Fibroblast of lung (primary cell): ENCODE measurements around the gene CD109.

ENCODE experiments used
- EZH2 ChIP-seq: IDR thresholded peaks from 2 replicates; pipeline ENCODE4 v1.5.1; 2012; ENCODE audit warnings: low read length, control low read depth, mild to moderate bottlenecking; ENCODE audit errors: missing control alignments
- TF ChIP-seq, protein P1 (sequence below), 2 donors: IDR thresholded peaks in 1 of 2; conservative IDR thresholded peaks in 1 of 2; 1 replicate in 1 of 2; 2 replicates in 1 of 2; pipeline ENCODE4 v1.5.1; 2011 to 2012; ENCODE audit warnings: low read length in 2 of 2, control low read depth in 1 of 2, inconsistent platforms in 1 of 2, low read depth in 1 of 2, mild to moderate bottlenecking in 1 of 2

DNA sequence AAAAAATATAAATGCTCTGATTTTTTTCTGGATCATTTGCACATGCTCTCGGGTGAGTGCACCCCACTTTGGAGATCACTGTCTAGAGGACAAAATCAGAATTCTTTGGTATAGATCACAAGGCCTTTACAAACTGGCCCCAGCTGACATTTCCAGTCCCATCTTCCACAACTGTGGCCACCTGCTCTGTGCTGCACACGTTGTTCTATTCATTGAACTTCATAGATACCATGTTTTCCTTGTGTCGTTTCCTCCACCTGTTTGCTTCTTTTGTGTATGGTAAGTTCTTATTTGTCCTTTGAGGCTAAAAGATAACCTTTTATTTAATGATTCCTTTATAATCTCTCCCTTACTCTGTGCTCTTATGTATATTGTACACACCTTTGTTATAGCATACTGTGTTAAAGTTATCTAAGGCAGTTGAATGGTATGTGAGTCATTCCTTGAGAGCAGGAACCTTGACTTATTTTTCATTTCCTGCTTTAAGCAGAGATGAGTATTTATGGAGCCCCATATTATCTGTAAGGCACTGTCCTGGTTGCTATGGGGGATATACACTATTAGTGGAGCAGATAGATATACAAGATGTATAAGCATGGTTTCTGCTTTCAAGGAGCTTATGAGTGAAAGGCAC, 30.2 kb upstream of the CD109 start:
- TF ChIP-seq, protein P1, sequence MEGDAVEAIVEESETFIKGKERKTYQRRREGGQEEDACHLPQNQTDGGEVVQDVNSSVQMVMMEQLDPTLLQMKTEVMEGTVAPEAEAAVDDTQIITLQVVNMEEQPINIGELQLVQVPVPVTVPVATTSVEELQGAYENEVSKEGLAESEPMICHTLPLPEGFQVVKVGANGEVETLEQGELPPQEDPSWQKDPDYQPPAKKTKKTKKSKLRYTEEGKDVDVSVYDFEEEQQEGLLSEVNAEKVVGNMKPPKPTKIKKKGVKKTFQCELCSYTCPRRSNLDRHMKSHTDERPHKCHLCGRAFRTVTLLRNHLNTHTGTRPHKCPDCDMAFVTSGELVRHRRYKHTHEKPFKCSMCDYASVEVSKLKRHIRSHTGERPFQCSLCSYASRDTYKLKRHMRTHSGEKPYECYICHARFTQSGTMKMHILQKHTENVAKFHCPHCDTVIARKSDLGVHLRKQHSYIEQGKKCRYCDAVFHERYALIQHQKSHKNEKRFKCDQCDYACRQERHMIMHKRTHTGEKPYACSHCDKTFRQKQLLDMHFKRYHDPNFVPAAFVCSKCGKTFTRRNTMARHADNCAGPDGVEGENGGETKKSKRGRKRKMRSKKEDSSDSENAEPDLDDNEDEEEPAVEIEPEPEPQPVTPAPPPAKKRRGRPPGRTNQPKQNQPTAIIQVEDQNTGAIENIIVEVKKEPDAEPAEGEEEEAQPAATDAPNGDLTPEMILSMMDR (conservative IDR thresholded peaks at IDR 0.05 in 1 of 2, IDR thresholded peaks at IDR 0.05 in 1 of 2; ENCODE audit: low read depth in 1 of 2, low read length in 2 of 2) = no peak
- TF ChIP-seq EZH2 = no peak
